ENCODE results near the gene LRIT2.

GRCh38 chr10:84179059-84179710 is 46.2 kb downstream of the LRIT2 start:
- TF ChIP-seq POLR2A (IDR thresholded peaks at IDR 0.05) (no peak), CTCF (IDR thresholded peaks at IDR 0.05) (no peak), EP300 (IDR thresholded peaks at IDR 0.05; ENCODE audit: low read depth) (no peak), POLR2AphosphoS5 (IDR thresholded peaks at IDR 0.05) (peak in 1 of 3 donors; percentile 12)

All from transverse colon (tissue), 4 donors.